ENCODE data around the gene TUG1. TPM values are rescaled to one million over a fixed set of nuclear protein-coding genes. Genes with fewer than 3 reads are reported as not detected.

The TUG1 gene
- total RNA-seq, 2 experiments from 2014 or later: 67.3 to 72.3 TPM

DNA sequence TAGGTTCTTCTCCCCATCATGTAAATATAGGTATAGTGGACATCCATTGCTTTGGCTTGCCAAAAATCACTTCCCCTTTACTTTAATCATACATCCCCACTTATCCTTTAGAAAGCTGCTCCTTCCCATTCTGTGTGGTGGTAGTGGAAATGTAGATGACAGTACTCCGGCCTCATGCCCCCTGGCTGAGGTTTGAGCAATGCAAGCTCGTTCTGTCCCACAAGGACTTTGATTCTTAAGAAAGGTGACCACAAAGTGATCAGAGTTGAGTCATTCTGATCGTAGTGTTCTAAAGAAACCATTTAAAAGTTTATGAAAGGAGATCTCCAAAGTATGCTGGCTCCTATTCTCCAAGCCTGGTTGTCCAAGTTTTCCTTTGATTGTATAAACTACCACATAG is 10.9 kb downstream of the TUG1 start:
- Mint-ChIP-seq H3K27ac (no peak overlapping the region), H3K36me3 (ENCODE audit: low read depth) (peaks cover 47% of the 10 kb centered on the region), H3K4me3 (no peak overlapping the region), H3K27me3 (ENCODE audit: low read depth) (no peaks in the 10 kb centered on the region), H3K9me3 (ENCODE audit: insufficient read depth) (peaks cover 39% of the 10 kb centered on the region), H3K4me1 (ENCODE audit: low read depth) (peaks cover 17% of the 10 kb centered on the region)
- CTCF ChIA-PET: interaction anchor here (1.0 to 3.1 kb wide), 2 partner anchors 11 to 77 kb away, joined by 3 to 19 read pairs; partner anchors contain the start of genes MORC2 and TUG1
- POLR2A ChIA-PET: interaction anchor here (3.4 kb wide), 1 partner anchor 10 kb away, joined by 18 read pairs; the partner anchor contains the start of genes MORC2 and TUG1
- DNase-seq (no peak), ATAC-seq (no peak)

DNA sequence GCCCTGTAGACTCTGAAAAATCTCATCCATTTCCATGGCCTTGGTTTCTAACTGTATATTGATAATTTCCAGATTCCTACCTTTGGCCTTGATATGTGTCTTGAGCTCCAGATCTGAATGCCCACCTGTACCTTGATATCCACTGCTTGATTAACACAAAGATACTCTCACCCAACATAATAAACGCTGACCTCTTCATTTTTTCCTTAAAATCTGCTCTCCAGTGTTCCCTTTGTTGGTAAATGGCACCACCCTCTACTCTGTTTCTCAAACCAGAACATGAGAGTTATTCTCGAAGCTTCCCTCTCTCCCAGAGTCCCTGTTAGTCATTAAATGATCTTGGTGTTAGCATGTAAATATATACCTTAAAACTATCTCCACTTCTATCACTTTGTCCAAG is 13.4 kb downstream of the TUG1 start:
- Mint-ChIP-seq H3K36me3 (ENCODE audit: low read depth) (peaks cover 22% of the 10 kb centered on the region), H3K27me3 (ENCODE audit: low read depth) (no peaks in the 10 kb centered on the region), H3K9me3 (ENCODE audit: insufficient read depth) (peaks cover 18% of the 10 kb centered on the region), H3K4me1 (ENCODE audit: low read depth) (peaks cover 14% of the 10 kb centered on the region), H3K27ac (no peak overlapping the region), H3K4me3 (no peak overlapping the region)
- ChIA-PET CTCF (no interaction called here), POLR2A (interaction anchor here (1.0 kb wide), 1 partner anchor 14 kb away, joined by 3 read pairs; the partner anchor contains the start of gene MORC2)
- DNase-seq: no peak
- ATAC-seq: no peak

DNA sequence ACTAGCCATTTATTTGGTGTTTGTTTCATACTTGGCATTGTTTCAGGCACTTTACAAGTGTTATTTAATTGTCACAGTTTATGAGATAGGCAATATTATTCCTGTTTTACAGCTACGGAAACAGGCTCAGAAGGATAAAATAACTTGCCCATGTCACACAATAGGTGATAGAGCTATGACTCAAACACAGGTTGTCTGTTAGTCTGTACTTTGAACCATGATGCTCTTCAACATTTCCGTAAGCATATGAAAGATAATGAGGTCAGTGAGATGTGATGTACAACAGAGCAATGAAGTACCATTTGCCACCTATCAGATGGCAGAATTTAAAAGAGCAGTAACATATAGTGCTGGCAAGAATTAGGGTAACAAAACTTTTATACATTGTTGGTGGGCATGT is 15.3 kb downstream of the TUG1 start:
- H3K27ac Mint-ChIP-seq: no peak overlapping the region
- CTCF ChIA-PET: no interaction called here
- no peak for DNase-seq
- ATAC-seq: no peak
- no peak overlapping the region for H3K4me3 Mint-ChIP-seq
- peaks cover 12% of the 10 kb centered on the region for H3K9me3 Mint-ChIP-seq (ENCODE audit: insufficient read depth)
- no peaks in the 10 kb centered on the region for H3K27me3 Mint-ChIP-seq (ENCODE audit: low read depth)
- H3K36me3 Mint-ChIP-seq (ENCODE audit: low read depth): peaks cover 9% of the 10 kb centered on the region
- POLR2A ChIA-PET: interaction anchor here (0.9 kb wide), 1 partner anchor 15 kb away, joined by 3 read pairs; no protein-coding TSS in a partner anchor
- H3K4me1 Mint-ChIP-seq (ENCODE audit: low read depth): peaks cover 5% of the 10 kb centered on the region

DNA sequence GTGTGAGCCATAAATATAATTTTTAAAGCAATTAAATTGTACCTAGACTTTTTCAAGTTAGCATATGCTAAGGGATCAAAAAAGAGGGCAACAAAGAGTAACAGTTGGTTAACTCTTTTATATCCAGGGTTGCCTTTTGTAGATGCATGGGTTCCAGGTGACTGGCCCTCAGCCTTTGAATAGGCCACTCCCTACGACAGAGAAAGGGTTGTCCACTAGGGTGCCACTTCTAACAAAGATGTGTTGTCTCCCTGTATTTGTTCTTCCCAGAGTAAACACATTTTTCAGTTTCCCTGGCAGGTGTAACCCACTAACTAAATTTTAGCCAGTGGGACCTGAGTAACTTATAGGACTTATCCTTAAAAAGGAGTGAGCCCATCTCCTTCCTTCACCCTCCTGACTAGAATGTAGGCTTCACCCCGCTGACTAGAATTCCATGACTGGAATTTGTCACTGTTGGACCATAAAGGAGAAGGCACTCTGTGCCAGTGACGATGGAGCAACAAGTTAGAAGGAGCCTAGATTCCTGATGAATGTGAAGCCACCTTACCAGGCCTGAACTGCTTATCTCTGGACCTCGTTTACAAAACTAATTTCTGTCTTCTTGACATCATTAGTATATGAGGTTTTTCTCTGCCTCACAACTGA is 16.6 kb downstream of the TUG1 start:
- Mint-ChIP-seq H3K36me3 (ENCODE audit: low read depth) (peaks cover 2% of the 10 kb centered on the region), H3K27me3 (ENCODE audit: low read depth) (peaks cover 2% of the 10 kb centered on the region), H3K4me1 (ENCODE audit: low read depth) (no peaks in the 10 kb centered on the region), H3K9me3 (ENCODE audit: insufficient read depth) (peaks cover 8% of the 10 kb centered on the region), H3K27ac (no peak overlapping the region), H3K4me3 (no peak overlapping the region)
- ChIA-PET CTCF (no interaction called here), POLR2A (no interaction called here)
- DNase-seq: no peak
- ATAC-seq: no peak

DNA sequence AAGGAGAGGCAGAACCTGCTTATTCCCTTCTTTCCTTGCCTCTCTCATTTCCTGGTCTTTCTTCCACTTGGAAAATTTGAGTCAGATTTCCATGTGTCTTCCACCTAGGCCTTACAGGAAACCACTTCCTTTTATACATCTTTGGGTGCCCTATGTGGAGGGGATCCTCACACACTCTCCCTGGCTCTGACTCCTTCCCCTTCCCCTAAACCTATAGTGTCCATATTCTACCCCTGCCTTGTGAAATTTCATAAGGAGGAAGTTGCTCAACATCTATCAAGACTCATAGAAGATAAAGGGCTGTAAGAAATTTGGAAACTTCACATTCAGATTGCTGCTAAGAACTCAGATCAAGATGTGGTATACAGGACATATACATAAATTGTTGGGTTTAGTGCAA is 20.4 kb downstream of the TUG1 start:
- DNase-seq (no peak), ATAC-seq (no peak)
- peaks cover 4% of the 10 kb centered on the region for H3K9me3 Mint-ChIP-seq (ENCODE audit: insufficient read depth)
- no peak overlapping the region for H3K4me3 Mint-ChIP-seq
- H3K4me1 Mint-ChIP-seq (ENCODE audit: low read depth): no peaks in the 10 kb centered on the region
- POLR2A ChIA-PET: no interaction called here
- CTCF ChIA-PET: no interaction called here
- no peak overlapping the region for H3K27ac Mint-ChIP-seq
- peaks cover 5% of the 10 kb centered on the region for H3K27me3 Mint-ChIP-seq (ENCODE audit: low read depth)
- peaks cover 4% of the 10 kb centered on the region for H3K36me3 Mint-ChIP-seq (ENCODE audit: low read depth)

- no peak overlapping the region for H3K27ac Mint-ChIP-seq
- ChIA-PET CTCF (no interaction called here), POLR2A (no interaction called here)
- no peak for DNase-seq
- peaks cover 5% of the 10 kb centered on the region for H3K27me3 Mint-ChIP-seq (ENCODE audit: low read depth)
- no peak for ATAC-seq
- no peak overlapping the region for H3K4me3 Mint-ChIP-seq
- H3K9me3 Mint-ChIP-seq (ENCODE audit: insufficient read depth): peaks cover 4% of the 10 kb centered on the region
- peaks cover 4% of the 10 kb centered on the region for H3K36me3 Mint-ChIP-seq (ENCODE audit: low read depth)
- H3K4me1 Mint-ChIP-seq (ENCODE audit: low read depth): no peaks in the 10 kb centered on the region
Measured at GRCh38 chr22:30990690-30991089, 21.6 kb downstream of the TUG1 start.

DNA sequence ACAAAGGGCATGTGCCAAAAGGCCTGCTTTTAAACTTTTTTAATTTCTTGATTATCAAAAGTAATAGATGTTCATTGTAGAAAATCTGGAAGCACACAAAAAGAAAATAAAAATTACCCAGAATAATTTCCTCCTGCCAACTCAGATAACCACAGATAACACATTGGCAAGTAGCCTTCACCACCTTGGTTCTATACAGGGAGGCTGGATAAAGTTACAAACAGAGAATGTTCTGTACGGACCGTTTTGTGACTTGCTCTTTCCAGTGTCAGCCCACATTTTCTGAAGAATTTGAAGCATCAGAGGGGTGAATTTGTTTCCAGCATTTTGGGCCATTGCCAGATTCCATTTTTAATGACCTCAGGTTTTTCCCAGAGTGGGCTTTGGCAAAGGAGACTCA is 23.5 kb downstream of the TUG1 start:
- H3K27ac Mint-ChIP-seq: no peak overlapping the region
- H3K36me3 Mint-ChIP-seq (ENCODE audit: low read depth): peaks cover 4% of the 10 kb centered on the region
- no peak overlapping the region for H3K4me3 Mint-ChIP-seq
- POLR2A ChIA-PET: no interaction called here
- CTCF ChIA-PET: no interaction called here
- H3K27me3 Mint-ChIP-seq (ENCODE audit: low read depth): peaks cover 5% of the 10 kb centered on the region
- H3K4me1 Mint-ChIP-seq (ENCODE audit: low read depth): no peaks in the 10 kb centered on the region
- peaks cover 4% of the 10 kb centered on the region for H3K9me3 Mint-ChIP-seq (ENCODE audit: insufficient read depth)
- ATAC-seq (no peak), DNase-seq (no peak)

DNA sequence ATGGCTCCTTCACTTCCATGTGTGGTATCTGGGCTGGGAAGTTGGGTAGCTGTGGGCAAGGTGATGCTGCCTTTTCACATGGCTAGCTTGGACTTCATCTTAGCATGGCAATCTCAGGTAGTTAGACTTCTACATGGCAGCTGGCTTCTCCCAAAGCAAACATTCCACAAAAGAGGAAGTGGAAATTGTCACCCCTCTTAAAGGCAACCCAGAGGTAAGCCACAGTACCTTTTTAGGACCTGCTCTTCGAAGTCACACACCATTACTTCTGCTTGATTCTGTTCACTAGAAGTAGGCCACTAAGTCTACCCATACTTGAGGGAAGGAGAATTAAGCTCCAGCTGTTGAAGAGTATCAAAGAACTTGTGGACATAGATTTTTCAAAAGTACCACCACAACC is 25.9 kb downstream of the TUG1 start:
- Mint-ChIP-seq H3K4me3 (no peak overlapping the region), H3K4me1 (ENCODE audit: low read depth) (no peaks in the 10 kb centered on the region), H3K27me3 (ENCODE audit: low read depth) (peaks cover 3% of the 10 kb centered on the region), H3K9me3 (ENCODE audit: insufficient read depth) (peaks cover 4% of the 10 kb centered on the region), H3K36me3 (ENCODE audit: low read depth) (peaks cover 2% of the 10 kb centered on the region), H3K27ac (no peak overlapping the region)
- ChIA-PET CTCF (no interaction called here), POLR2A (no interaction called here)
- no peak for DNase-seq
- ATAC-seq: no peak

DNA sequence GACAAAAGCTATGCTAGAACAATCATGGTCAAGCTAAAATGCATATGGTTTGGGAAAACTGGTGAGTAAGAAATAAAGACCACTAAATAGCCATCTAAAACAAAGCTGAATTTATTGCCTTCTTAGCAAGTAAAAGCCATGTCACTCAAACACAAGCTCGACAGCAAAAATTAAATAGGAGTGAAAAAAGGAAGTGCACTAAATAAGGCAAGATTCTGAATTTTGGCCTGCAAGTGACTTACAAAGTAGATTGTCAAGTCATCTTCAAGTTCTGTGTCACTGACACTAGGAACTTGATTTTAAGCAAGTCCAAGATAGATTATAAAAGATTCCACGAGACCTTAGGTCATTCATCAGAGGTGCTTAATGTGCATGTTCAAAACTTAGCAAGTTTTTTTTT is 27.4 kb downstream of the TUG1 start:
- H3K9me3 Mint-ChIP-seq (ENCODE audit: insufficient read depth): peaks cover 4% of the 10 kb centered on the region
- ChIA-PET CTCF (no interaction called here), POLR2A (no interaction called here)
- no peak for ATAC-seq
- H3K27me3 Mint-ChIP-seq (ENCODE audit: low read depth): peaks cover 4% of the 10 kb centered on the region
- DNase-seq: no peak
- peaks cover 2% of the 10 kb centered on the region for H3K36me3 Mint-ChIP-seq (ENCODE audit: low read depth)
- no peak overlapping the region for H3K4me3 Mint-ChIP-seq
- no peaks in the 10 kb centered on the region for H3K4me1 Mint-ChIP-seq (ENCODE audit: low read depth)
- H3K27ac Mint-ChIP-seq: no peak overlapping the region

- CTCF ChIA-PET: no interaction called here
- H3K27ac Mint-ChIP-seq: no peak overlapping the region
Measured at GRCh38 chr22:30998329-30998728, 29.3 kb downstream of the TUG1 start.

DNA sequence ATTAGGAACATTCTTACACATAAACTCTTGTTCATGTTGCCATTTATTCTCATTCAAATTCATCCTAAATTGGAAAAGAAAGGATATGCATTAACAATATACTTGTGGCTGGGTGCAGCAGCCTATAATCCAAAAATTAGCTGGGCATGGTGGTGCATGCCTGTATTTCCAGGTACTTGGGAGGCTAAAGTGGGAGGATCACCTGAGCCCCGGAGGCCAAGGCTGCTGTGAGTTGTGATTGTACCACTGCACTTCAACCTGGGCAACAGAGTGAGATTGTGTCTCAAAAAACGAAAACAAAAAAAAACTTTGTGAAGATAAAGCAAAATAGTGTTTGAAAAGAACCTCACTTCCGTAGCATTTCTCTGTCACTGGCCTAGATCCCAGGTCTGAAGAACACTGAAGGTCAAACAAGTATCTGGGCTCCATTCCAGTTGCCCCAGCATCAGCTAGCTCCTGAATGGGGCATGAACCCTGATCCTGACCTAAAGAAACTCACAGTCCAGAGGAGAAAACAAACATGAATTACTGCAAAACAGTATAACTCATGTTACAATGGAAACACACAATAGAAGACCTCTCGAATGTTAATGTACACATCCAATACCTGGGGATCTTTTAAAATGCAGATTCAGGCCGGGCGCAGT is 32.2 kb downstream of the TUG1 start:
- Mint-ChIP-seq H3K36me3 (ENCODE audit: low read depth) (no peaks in the 10 kb centered on the region), H3K27ac (no peak overlapping the region), H3K4me1 (ENCODE audit: low read depth) (no peaks in the 10 kb centered on the region), H3K4me3 (no peak overlapping the region), H3K9me3 (ENCODE audit: insufficient read depth) (no peaks in the 10 kb centered on the region), H3K27me3 (ENCODE audit: low read depth) (peaks cover 2% of the 10 kb centered on the region)
- no peak for DNase-seq
- ATAC-seq: no peak
- POLR2A ChIA-PET: no interaction called here
- CTCF ChIA-PET: interaction anchor here (0.7 kb wide), 1 partner anchor 200 kb away, joined by 3 read pairs; no protein-coding TSS in a partner anchor

More at GRCh38 chr22:30998329-30998728, 29.3 kb downstream of the TUG1 start:
- peaks cover 4% of the 10 kb centered on the region for H3K27me3 Mint-ChIP-seq (ENCODE audit: low read depth)
- H3K36me3 Mint-ChIP-seq (ENCODE audit: low read depth): no peaks in the 10 kb centered on the region
- H3K4me1 Mint-ChIP-seq (ENCODE audit: low read depth): no peaks in the 10 kb centered on the region
- DNase-seq: no peak
- no peak for ATAC-seq
- no peak overlapping the region for H3K4me3 Mint-ChIP-seq
- POLR2A ChIA-PET: no interaction called here
- H3K9me3 Mint-ChIP-seq (ENCODE audit: insufficient read depth): no peaks in the 10 kb centered on the region

- no peak for DNase-seq
- no peak overlapping the region for H3K4me3 Mint-ChIP-seq
- H3K27ac Mint-ChIP-seq: no peak overlapping the region
- CTCF ChIA-PET: no interaction called here
- no peaks in the 10 kb centered on the region for H3K4me1 Mint-ChIP-seq (ENCODE audit: low read depth)
- ATAC-seq: no peak
- H3K27me3 Mint-ChIP-seq (ENCODE audit: low read depth): peaks cover 2% of the 10 kb centered on the region
- H3K9me3 Mint-ChIP-seq (ENCODE audit: insufficient read depth): no peaks in the 10 kb centered on the region
- H3K36me3 Mint-ChIP-seq (ENCODE audit: low read depth): no peaks in the 10 kb centered on the region
- POLR2A ChIA-PET: no interaction called here
Measured at GRCh38 chr22:31005535-31005934, 36.5 kb downstream of the TUG1 start.

Data from activated CD8-positive, alpha-beta T cell treated with anti-CD3 and anti-CD28 coated beads, Interleukin-2, amount 10 ng/mL, durations not matched to agents 7 days and 5 days (primary cell).